ENCODE measurements around the gene MRPS12. TPM values are rescaled to one million over a fixed set of nuclear protein-coding genes. Genes with fewer than 3 reads are reported as not detected.

The MRPS12 gene
- total RNA-seq, 1 experiment from 2014 or later: 84.8 TPM

GRCh38 chr19:38978326-38978689 is 47.6 kb downstream of the MRPS12 start:
- BruUV-seq (replicated peaks): no TSS peak
- no peak overlapping the region for H3K27ac ChIP-seq
- TF ChIP-seq, protein P1, sequence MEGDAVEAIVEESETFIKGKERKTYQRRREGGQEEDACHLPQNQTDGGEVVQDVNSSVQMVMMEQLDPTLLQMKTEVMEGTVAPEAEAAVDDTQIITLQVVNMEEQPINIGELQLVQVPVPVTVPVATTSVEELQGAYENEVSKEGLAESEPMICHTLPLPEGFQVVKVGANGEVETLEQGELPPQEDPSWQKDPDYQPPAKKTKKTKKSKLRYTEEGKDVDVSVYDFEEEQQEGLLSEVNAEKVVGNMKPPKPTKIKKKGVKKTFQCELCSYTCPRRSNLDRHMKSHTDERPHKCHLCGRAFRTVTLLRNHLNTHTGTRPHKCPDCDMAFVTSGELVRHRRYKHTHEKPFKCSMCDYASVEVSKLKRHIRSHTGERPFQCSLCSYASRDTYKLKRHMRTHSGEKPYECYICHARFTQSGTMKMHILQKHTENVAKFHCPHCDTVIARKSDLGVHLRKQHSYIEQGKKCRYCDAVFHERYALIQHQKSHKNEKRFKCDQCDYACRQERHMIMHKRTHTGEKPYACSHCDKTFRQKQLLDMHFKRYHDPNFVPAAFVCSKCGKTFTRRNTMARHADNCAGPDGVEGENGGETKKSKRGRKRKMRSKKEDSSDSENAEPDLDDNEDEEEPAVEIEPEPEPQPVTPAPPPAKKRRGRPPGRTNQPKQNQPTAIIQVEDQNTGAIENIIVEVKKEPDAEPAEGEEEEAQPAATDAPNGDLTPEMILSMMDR (conservative IDR thresholded peaks at IDR 0.05): no peak
- TF ChIP-seq EZH2 (IDR thresholded peaks at IDR 0.05; ENCODE audit: low read depth): no peak
- ChIA-PET POLR2A (ENCODE audit: unreplicated experiment) (interaction anchor here (0.6 kb wide), 1 partner anchor 38 kb away, joined by 4 read pairs; no protein-coding TSS in a partner anchor), CTCF (interaction anchor here (0.9 kb wide), 1 partner anchor 399 kb away, joined by 3 read pairs; no protein-coding TSS in a partner anchor)
- H4K20me1 ChIP-seq (ENCODE audit: insufficient read depth): no peaks in the 10 kb centered on the region
- H3K4me2 ChIP-seq: no peak overlapping the region
- peaks cover 14% of the 10 kb centered on the region; the same call in 1 of the 2 replicates for H3F3A ChIP-seq (ENCODE audit: insufficient read depth, low read depth)
- H2AFZ ChIP-seq: no peak overlapping the region
- no peak for DNase-seq
- H3K9me2 ChIP-seq (ENCODE audit: insufficient read depth): no peaks in the 10 kb centered on the region
- H3K9me3 ChIP-seq (ENCODE audit: insufficient read depth, low read depth): no peaks in the 10 kb centered on the region
- 0 out of 2 replicates have a peak, but pooled peaks cover 5% of the 10 kb centered on the region for H3K27me3 ChIP-seq (ENCODE audit: insufficient read depth, low read depth)
- no peak overlapping the region for H3K4me3 ChIP-seq
- no peaks in the 10 kb centered on the region for H3K36me3 ChIP-seq (ENCODE audit: low read depth)
- no peaks in the 10 kb centered on the region for H3K4me1 ChIP-seq (replicated peaks; ENCODE audit: insufficient read depth)
- intact Hi-C loops (cut with micrococcal nuclease; ENCODE audit: unreplicated experiment): loop anchor here (5.0 kb wide), 1 partner anchor 54 kb away; the partner anchor contains the start of gene FBXO27
- no peaks in the 10 kb centered on the region for H3K79me2 ChIP-seq (ENCODE audit: low read depth)

DNA sequence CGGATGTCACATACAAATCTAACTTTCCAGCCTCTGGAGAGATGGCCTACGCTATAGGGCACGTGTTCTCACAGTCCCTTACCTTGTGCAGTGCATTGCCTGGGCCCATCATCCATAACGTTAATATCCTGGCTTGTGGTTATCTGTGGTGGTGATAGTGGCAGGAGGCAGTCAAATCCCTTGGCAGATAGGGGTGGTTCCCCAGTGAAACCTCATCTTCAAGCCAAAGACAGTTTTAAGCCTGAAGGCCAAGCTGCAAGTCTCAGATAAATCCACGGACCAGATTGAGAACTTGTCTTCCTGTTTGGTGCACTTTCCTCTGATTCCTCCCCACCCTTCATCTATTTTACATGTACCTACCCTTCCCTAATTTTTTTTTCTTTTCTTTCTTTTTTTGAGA is 49.1 kb downstream of the MRPS12 start:
- H3K4me3 ChIP-seq: no peak overlapping the region
- no peak overlapping the region for H3K4me2 ChIP-seq
- TF ChIP-seq, protein P1 (conservative IDR thresholded peaks at IDR 0.05): no peak
- TF ChIP-seq EZH2 (IDR thresholded peaks at IDR 0.05; ENCODE audit: low read depth): no peak
- no peak for DNase-seq
- H4K20me1 ChIP-seq (ENCODE audit: insufficient read depth): no peaks in the 10 kb centered on the region
- intact Hi-C loops (cut with micrococcal nuclease; ENCODE audit: unreplicated experiment): loop anchor here (5.0 kb wide), 1 partner anchor 52 kb away; the partner anchor contains the start of gene FBXO27
- H3K36me3 ChIP-seq (ENCODE audit: low read depth): no peaks in the 10 kb centered on the region
- H3K9me2 ChIP-seq (ENCODE audit: insufficient read depth): no peaks in the 10 kb centered on the region
- BruUV-seq (replicated peaks): no TSS peak
- peaks cover 7% of the 10 kb centered on the region; the same call in 1 of the 2 replicates for H3F3A ChIP-seq (ENCODE audit: insufficient read depth, low read depth)
- 0 out of 2 replicates have a peak, but pooled peaks cover 5% of the 10 kb centered on the region for H3K27me3 ChIP-seq (ENCODE audit: insufficient read depth, low read depth)
- CTCF ChIA-PET: interaction anchor here (0.6 kb wide), 1 partner anchor 12 kb away, joined by 4 read pairs; no protein-coding TSS in a partner anchor
- POLR2A ChIA-PET (ENCODE audit: unreplicated experiment): interaction anchor here (0.5 to 0.6 kb wide), 4 partner anchors 46 to 99 kb away, joined by 3 to 7 read pairs (median 4); no protein-coding TSS in a partner anchor
- no peaks in the 10 kb centered on the region for H3K9me3 ChIP-seq (ENCODE audit: insufficient read depth, low read depth)
- no peak overlapping the region for H3K27ac ChIP-seq
- H3K79me2 ChIP-seq (ENCODE audit: low read depth): no peaks in the 10 kb centered on the region
- no peak overlapping the region for H2AFZ ChIP-seq
- H3K4me1 ChIP-seq (replicated peaks; ENCODE audit: insufficient read depth): no peaks in the 10 kb centered on the region

- Histone ChIP-seq H3K27me3 (ENCODE audit: insufficient read depth, low read depth) (no peaks in the 10 kb centered on the region), H3K79me2 (ENCODE audit: low read depth) (no peaks in the 10 kb centered on the region), H3K9me2 (ENCODE audit: insufficient read depth) (no peaks in the 10 kb centered on the region), H3F3A (ENCODE audit: insufficient read depth, low read depth) (0 out of 2 replicates have a peak, but pooled peaks cover 3% of the 10 kb centered on the region), H3K4me1 (replicated peaks; ENCODE audit: insufficient read depth) (no peaks in the 10 kb centered on the region), H3K27ac (no peak overlapping the region), H3K36me3 (ENCODE audit: low read depth) (no peaks in the 10 kb centered on the region), H3K4me3 (no peak overlapping the region), H2AFZ (no peak overlapping the region), H3K4me2 (no peak overlapping the region), H4K20me1 (ENCODE audit: insufficient read depth) (no peaks in the 10 kb centered on the region), H3K9me3 (ENCODE audit: insufficient read depth, low read depth) (no peaks in the 10 kb centered on the region)
- ChIA-PET POLR2A (ENCODE audit: unreplicated experiment) (interaction anchor here (0.5 to 0.6 kb wide), 2 partner anchors 52 to 53 kb away, joined by 4 read pairs; no protein-coding TSS in a partner anchor), CTCF (interaction anchor here (0.6 kb wide), 1 partner anchor 13 kb away, joined by 4 read pairs; no protein-coding TSS in a partner anchor)
- intact Hi-C loops (cut with micrococcal nuclease; ENCODE audit: unreplicated experiment): no loop called here
- no peak for DNase-seq
- TF ChIP-seq EZH2 (IDR thresholded peaks at IDR 0.05; ENCODE audit: low read depth): no peak
- TF ChIP-seq, protein P1 (conservative IDR thresholded peaks at IDR 0.05): no peak
- no TSS peak for BruUV-seq (replicated peaks)
These were observed 50.0 kb downstream of the MRPS12 start for GRCh38 chr19:38980583-38981374.

Other genes starting within 250 kb of the MRPS12 start
- 38.4 and 43.9 TPM in 2 replicates for gene CAPN12, start 186.5 kb upstream of the MRPS12 start, total RNA-seq (2021)
- gene LGALS7, start 157.4 kb upstream of the MRPS12 start, total RNA-seq (2021): 1.7 and 2.1 TPM in 2 replicates
- gene LGALS7B, start 141.7 kb upstream of the MRPS12 start, total RNA-seq (2021): not detected in 2 replicates
- gene LGALS4, start 118.0 kb upstream of the MRPS12 start, total RNA-seq (2021): 1.0 and 2.2 TPM in 2 replicates
- gene ECH1, start 99.2 kb upstream of the MRPS12 start, total RNA-seq (2021): 142 and 143 TPM in 2 replicates
- 368 and 443 TPM in 2 replicates for gene HNRNPL, start 81.0 kb upstream of the MRPS12 start, total RNA-seq (2021)
- gene RINL, start 52.7 kb upstream of the MRPS12 start, total RNA-seq (2021): 10.3 and 14.6 TPM in 2 replicates
- 29.6 and 32.9 TPM in 2 replicates for gene SIRT2, start 31.3 kb upstream of the MRPS12 start, total RNA-seq (2021)
- gene NFKBIB, start 31.0 kb upstream of the MRPS12 start, total RNA-seq (2021): 18.8 and 21.6 TPM in 2 replicates
- 1.8 and 2.1 TPM in 2 replicates for gene CCER2, start 18.8 kb upstream of the MRPS12 start, total RNA-seq (2021)
- gene SARS2, start 181 bp upstream of the MRPS12 start, total RNA-seq (2021): 33.7 and 34.9 TPM in 2 replicates
- 8.1 and 11.1 TPM in 2 replicates for gene FBXO17, start 44.8 kb downstream of the MRPS12 start, total RNA-seq (2021)
- gene FBXO27, start 101.6 kb downstream of the MRPS12 start, total RNA-seq (2021): 48.5 and 88.9 TPM in 2 replicates
- gene ACP7, start 153.4 kb downstream of the MRPS12 start, total RNA-seq (2021): 3.8 and 5.4 TPM in 2 replicates
- 77.8 and 90.2 TPM in 2 replicates for gene PAK4, start 194.8 kb downstream of the MRPS12 start, total RNA-seq (2021)

Measured in PC-9 (cell line).